HEK293 (cell line): ENCODE data around the gene RPS15.

Experiments used
- CTCF ChIA-PET: fragments of 350-600 bp; formaldehyde crosslinking; extraction: SDS; loops from one replicate; lab custom pipeline; 2021; ENCODE audit warnings: antibody characterized with exemption; lab: Yijun Ruan, JAX
- POLR2A ChIA-PET: fragments of 300-600 bp; formaldehyde crosslinking; extraction: SDS; loops from one replicate; lab custom pipeline; 2020; ENCODE audit warnings: antibody characterized with exemption, inconsistent platforms; lab: Yijun Ruan, JAX
- H3K27ac ChIP-seq: fragments of 200-500 bp; sonication (Bioruptor generic); 2 replicates; pipeline ENCODE4 v1.5.1; 2014; ENCODE audit warnings: low read depth, low read length, control low read depth, inconsistent platforms; ENCODE audit errors: extremely low read depth
- H3K36me3 ChIP-seq, 2 experiments: fragments of 200-500 bp in 1 of 2; sonication (Bioruptor generic) in 1 of 2; 1 replicate in 1 of 2; 2 replicates in 1 of 2; pipeline ENCODE4 v1.5.1; 2014 to 2017; ENCODE audit warnings: inconsistent platforms in 2 of 2, low read length in 2 of 2; ENCODE audit not compliant: control insufficient read depth in 2 of 2, insufficient read depth in 1 of 2
- H3K4me1 ChIP-seq: fragments of 200-500 bp; sonication (Bioruptor generic); 2 replicates; pipeline ENCODE4 v1.5.1; 2014; ENCODE audit warnings: mild to moderate bottlenecking, low read length, inconsistent platforms; ENCODE audit not compliant: control insufficient read depth, insufficient read depth
- H3K4me3 ChIP-seq: 2 replicates; pipeline ENCODE4 v1.5.1; 2011; ENCODE audit warnings: low read depth, mild to moderate bottlenecking, control low read depth, low read length, moderate library complexity
- H3K9me3 ChIP-seq: fragments of 200-500 bp; sonication (Bioruptor generic); 2 replicates; pipeline ENCODE4 v1.5.1; 2014; ENCODE audit warnings: low read depth, low read length, inconsistent platforms; ENCODE audit not compliant: control insufficient read depth, insufficient read depth
- BCL11B ChIP-seq: fragments of 450-650 bp; formaldehyde crosslinking; IDR thresholded peaks from 2 replicates; pipeline ENCODE4 v1.5.1; 2016; ENCODE audit warnings: low read depth, missing biosample characterization, missing genetic modification characterization
- FEZF1 ChIP-seq: fragments of 450-650 bp; formaldehyde crosslinking; IDR thresholded peaks from 2 replicates; pipeline ENCODE4 v1.5.1; 2016; ENCODE audit warnings: missing biosample characterization, missing genetic modification characterization
- SP7 ChIP-seq: fragments of 450-650 bp; formaldehyde crosslinking; IDR thresholded peaks from 2 replicates; pipeline ENCODE4 v1.5.1; 2016; ENCODE audit warnings: missing biosample characterization, missing genetic modification characterization
- ZBTB21 ChIP-seq: fragments of 450-650 bp; formaldehyde crosslinking; IDR thresholded peaks from 2 replicates; pipeline ENCODE4 v1.5.1; 2017; ENCODE audit warnings: missing biosample characterization, missing genetic modification characterization
- ZIC2 ChIP-seq: fragments of 450-650 bp; formaldehyde crosslinking; IDR thresholded peaks from 2 replicates; pipeline ENCODE4 v1.5.1; 2016; ENCODE audit warnings: missing biosample characterization, missing genetic modification characterization
- ZNF155 ChIP-seq: fragments of 450-650 bp; formaldehyde crosslinking; IDR thresholded peaks from 2 replicates; pipeline ENCODE4 v1.5.1; 2016; ENCODE audit warnings: missing biosample characterization, missing genetic modification characterization
- ZNF24 ChIP-seq: fragments of 450-650 bp; formaldehyde crosslinking; IDR thresholded peaks from 2 replicates; pipeline ENCODE4 v1.5.1; 2016; ENCODE audit warnings: missing biosample characterization, missing genetic modification characterization
- ZNF292 ChIP-seq: fragments of 450-650 bp; formaldehyde crosslinking; IDR thresholded peaks from 2 replicates; pipeline ENCODE4 v1.5.1; 2016; ENCODE audit warnings: low read depth, missing biosample characterization, missing genetic modification characterization, borderline replicate concordance
- ZNF501 ChIP-seq: fragments of 450-650 bp; formaldehyde crosslinking; IDR thresholded peaks from 2 replicates; pipeline ENCODE4 v1.5.1; 2016; ENCODE audit warnings: missing biosample characterization, missing genetic modification characterization
- ZNF626 ChIP-seq: fragments of 450-650 bp; sonication (Bioruptor Pico); formaldehyde crosslinking; IDR thresholded peaks from 2 replicates; pipeline ENCODE4 v1.5.1; 2018; ENCODE audit warnings: missing biosample characterization, missing genetic modification characterization, inconsistent platforms
- ZNF747 ChIP-seq: fragments of 450-650 bp; formaldehyde crosslinking; IDR thresholded peaks from 2 replicates; pipeline ENCODE4 v1.5.1; 2016; ENCODE audit warnings: missing biosample characterization, missing genetic modification characterization
- TF ChIP-seq, protein P1 (sequence below): fragments of 450-650 bp; formaldehyde crosslinking; IDR thresholded peaks from 2 replicates; pipeline ENCODE4 v1.5.1; 2016; ENCODE audit warnings: missing biosample characterization, missing genetic modification characterization
- TF ChIP-seq, protein P2 (sequence below): fragments of 450-650 bp; formaldehyde crosslinking; IDR thresholded peaks from 2 replicates; pipeline ENCODE4 v1.5.1; 2017; ENCODE audit warnings: missing biosample characterization, missing genetic modification characterization
- TF ChIP-seq, protein P3 (sequence below): fragments of 450-650 bp; formaldehyde crosslinking; IDR thresholded peaks from 2 replicates; pipeline ENCODE4 v1.5.1; 2016; ENCODE audit warnings: missing biosample characterization, missing genetic modification characterization
- TF ChIP-seq, protein P4 (sequence below): fragments of 450-650 bp; formaldehyde crosslinking; conservative IDR thresholded peaks from 2 replicates; pipeline ENCODE4 v1.5.1; 2016; ENCODE audit warnings: low read depth, missing biosample characterization, missing genetic modification characterization
- TF ChIP-seq, protein P5 (sequence below): fragments of 450-650 bp; formaldehyde crosslinking; IDR thresholded peaks from 2 replicates; pipeline ENCODE4 v1.5.1; 2016; ENCODE audit warnings: missing biosample characterization, missing genetic modification characterization

Gene RPS15

DNA sequence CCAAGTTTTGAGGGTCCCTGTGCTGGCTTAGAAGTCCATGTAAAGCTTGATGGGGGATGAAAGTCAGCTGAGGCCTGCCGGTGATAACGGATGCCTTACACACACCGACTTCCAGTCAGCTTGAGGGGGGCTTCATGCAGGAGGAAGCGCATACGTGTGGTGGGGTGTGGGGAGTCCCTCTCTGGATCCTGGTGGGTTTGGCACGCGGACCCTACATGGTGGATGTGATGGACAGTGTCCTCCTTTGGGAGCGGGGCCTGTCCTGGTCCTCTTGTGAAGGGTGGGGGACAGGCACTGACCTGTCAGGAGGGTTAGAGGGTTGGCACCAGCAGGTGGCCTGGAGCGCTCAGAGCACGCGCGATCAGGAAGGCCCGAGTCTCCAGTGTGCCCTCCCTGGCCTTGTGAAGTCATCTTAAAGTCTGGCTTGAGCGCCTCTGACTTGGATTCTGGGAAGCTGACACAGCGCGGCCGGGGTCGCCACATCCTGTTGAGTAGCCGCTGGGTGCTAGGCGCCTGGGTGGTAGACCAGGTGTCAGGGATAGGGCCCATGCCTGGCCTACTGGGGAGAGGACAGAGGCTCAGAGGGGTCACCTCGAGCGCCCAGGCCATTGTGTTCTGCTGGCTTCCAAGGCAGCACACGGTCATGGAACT is 27.9 kb upstream of the RPS15 start (continued):
- TF ChIP-seq, protein P1, sequence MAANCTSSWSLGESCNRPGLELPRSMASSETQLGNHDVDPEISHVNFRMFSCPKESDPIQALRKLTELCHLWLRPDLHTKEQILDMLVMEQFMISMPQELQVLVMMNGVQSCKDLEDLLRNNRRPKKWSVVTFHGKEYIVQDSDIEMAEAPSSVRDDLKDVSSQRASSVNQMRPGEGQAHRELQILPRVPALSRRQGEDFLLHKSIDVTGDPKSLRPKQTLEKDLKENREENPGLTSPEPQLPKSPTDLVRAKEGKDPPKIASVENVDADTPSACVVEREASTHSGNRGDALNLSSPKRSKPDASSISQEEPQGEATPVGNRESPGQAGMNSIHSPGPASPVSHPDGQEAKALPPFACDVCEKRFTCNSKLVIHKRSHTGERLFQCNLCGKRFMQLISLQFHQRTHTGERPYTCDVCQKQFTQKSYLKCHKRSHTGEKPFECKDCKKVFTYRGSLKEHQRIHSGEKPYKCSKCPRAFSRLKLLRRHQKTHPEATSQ (tag by site-specific recombination) = no peak

DNA sequence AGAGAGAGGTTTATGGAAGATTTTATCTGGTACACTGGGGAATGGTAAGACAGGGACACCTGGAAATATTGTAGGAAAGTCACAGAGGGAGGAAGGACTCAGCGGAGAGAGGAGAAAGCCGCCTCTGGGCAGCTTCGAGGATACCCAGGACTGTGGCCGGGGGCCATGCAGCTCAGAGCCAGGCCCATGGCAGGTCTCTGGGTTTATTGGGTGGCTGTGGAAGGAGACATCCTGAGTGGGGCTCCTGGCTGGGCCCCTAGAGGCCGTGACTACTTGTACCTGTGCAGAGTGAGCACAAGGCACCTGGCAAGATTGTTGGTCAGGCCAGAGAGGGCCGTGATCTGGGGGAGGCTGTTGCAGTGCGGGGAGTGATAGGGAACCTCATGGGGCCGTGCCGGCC is 27.4 kb upstream of the RPS15 start:
- CTCF ChIA-PET = no interaction called here
- Histone ChIP-seq H3K9me3 (no peaks in the 10 kb centered on the region), H3K4me3 (no peak overlapping the region), H3K27ac (peak overlapping the region; percentile 98), H3K36me3 (peaks cover 8 to 51% of the 10 kb centered on the region in 2 experiments; a peak in 2 of 3 replicates), H3K4me1 (peaks cover 18% of the 10 kb centered on the region)
- no peak for TF ChIP-seq ZNF155 (tag by site-specific recombination)
- TF ChIP-seq, protein P2, sequence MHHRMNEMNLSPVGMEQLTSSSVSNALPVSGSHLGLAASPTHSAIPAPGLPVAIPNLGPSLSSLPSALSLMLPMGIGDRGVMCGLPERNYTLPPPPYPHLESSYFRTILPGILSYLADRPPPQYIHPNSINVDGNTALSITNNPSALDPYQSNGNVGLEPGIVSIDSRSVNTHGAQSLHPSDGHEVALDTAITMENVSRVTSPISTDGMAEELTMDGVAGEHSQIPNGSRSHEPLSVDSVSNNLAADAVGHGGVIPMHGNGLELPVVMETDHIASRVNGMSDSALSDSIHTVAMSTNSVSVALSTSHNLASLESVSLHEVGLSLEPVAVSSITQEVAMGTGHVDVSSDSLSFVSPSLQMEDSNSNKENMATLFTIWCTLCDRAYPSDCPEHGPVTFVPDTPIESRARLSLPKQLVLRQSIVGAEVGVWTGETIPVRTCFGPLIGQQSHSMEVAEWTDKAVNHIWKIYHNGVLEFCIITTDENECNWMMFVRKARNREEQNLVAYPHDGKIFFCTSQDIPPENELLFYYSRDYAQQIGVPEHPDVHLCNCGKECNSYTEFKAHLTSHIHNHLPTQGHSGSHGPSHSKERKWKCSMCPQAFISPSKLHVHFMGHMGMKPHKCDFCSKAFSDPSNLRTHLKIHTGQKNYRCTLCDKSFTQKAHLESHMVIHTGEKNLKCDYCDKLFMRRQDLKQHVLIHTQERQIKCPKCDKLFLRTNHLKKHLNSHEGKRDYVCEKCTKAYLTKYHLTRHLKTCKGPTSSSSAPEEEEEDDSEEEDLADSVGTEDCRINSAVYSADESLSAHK = peak; percentile 48; the same call in 1 of the 2 replicates
- TF ChIP-seq, protein P3, sequence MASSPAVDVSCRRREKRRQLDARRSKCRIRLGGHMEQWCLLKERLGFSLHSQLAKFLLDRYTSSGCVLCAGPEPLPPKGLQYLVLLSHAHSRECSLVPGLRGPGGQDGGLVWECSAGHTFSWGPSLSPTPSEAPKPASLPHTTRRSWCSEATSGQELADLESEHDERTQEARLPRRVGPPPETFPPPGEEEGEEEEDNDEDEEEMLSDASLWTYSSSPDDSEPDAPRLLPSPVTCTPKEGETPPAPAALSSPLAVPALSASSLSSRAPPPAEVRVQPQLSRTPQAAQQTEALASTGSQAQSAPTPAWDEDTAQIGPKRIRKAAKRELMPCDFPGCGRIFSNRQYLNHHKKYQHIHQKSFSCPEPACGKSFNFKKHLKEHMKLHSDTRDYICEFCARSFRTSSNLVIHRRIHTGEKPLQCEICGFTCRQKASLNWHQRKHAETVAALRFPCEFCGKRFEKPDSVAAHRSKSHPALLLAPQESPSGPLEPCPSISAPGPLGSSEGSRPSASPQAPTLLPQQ (tag by site-specific recombination) = 0 out of 2 replicates have a peak, but pooled peaks have one; percentile 5
- TF ChIP-seq, protein P4, sequence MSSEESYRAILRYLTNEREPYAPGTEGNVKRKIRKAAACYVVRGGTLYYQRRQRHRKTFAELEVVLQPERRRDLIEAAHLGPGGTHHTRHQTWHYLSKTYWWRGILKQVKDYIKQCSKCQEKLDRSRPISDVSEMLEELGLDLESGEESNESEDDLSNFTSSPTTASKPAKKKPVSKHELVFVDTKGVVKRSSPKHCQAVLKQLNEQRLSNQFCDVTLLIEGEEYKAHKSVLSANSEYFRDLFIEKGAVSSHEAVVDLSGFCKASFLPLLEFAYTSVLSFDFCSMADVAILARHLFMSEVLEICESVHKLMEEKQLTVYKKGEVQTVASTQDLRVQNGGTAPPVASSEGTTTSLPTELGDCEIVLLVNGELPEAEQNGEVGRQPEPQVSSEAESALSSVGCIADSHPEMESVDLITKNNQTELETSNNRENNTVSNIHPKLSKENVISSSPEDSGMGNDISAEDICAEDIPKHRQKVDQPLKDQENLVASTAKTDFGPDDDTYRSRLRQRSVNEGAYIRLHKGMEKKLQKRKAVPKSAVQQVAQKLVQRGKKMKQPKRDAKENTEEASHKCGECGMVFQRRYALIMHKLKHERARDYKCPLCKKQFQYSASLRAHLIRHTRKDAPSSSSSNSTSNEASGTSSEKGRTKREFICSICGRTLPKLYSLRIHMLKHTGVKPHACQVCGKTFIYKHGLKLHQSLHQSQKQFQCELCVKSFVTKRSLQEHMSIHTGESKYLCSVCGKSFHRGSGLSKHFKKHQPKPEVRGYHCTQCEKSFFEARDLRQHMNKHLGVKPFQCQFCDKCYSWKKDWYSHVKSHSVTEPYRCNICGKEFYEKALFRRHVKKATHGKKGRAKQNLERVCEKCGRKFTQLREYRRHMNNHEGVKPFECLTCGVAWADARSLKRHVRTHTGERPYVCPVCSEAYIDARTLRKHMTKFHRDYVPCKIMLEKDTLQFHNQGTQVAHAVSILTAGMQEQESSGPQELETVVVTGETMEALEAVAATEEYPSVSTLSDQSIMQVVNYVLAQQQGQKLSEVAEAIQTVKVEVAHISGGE (tag by site-specific recombination) = peak; percentile 79
- TF ChIP-seq, all 188 proteins: peak for 3
- POLR2A ChIA-PET = no interaction called here

DNA sequence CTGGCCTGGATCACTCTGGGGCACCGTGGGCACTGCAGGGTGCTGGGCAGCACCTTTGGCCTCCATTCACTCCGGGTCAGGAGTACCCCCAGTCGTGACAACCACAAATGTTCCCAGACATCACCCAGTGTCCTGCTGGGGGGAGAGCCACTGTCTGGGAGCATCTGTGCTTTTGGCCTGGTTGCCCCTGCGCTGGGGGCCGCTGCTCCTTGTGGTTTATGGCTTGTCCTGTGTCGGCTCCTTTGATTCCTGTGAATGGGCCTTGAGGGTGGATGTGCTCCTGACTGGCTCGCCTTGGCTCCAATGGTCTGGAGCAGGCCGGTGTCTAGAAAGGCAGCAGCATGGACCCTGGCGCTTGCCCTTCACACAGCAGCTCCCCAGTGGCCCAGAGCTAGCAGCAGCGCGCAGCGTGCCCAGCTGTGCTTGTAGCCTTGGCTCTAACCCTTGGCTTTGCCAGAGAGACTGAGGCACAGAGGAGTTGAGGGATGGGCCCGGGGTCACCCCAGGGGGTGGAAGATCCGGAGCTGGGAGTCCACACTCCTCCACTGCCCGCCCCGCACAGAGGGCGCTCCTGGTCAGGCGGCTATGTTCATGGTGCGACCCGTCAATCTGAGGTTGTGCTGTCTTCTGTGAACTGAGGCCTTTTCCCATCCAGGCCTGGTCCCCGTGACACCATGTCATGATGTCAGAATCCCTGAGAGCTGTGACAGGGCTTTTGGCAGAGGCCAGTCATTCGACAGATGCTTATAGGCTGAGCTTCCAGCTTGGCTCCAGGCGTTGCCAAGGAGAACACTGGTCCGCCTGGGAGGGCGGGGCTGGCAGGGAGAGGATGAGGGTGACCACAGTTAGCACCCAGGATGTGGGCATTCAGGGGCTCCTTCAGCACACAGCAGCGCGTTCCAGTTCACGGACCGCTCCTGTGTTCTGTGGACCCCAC is 26.7 kb upstream of the RPS15 start:
- H3K9me3 ChIP-seq = no peaks in the 10 kb centered on the region
- peaks cover 8 to 58% of the 10 kb centered on the region in 2 experiments; a peak in 2 of 3 replicates for H3K36me3 ChIP-seq
- H3K4me3 ChIP-seq = no peak overlapping the region
- H3K4me1 ChIP-seq = peaks cover 25% of the 10 kb centered on the region
- ChIA-PET CTCF (no interaction called here), POLR2A (interaction anchor here (0.9 kb wide), 1 partner anchor 143 kb away, joined by 3 read pairs; the partner anchor contains the start of gene CIRBP)
- peak overlapping the region; percentile 8; the same call in 1 of the 2 replicates for H3K27ac ChIP-seq
- TF ChIP-seq ZNF626 (tag by site-specific recombination) (no peak), ZNF24 (tag by site-specific recombination) (no peak), ZIC2 (tag by site-specific recombination) (0 out of 2 replicates have a peak, but pooled peaks have one; percentile 16), ZNF501 (tag by site-specific recombination) (no peak), FEZF1 (tag by site-specific recombination) (no peak), BCL11B (tag by site-specific recombination) (0 out of 2 replicates have a peak, but pooled peaks have one; percentile 39), ZNF292 (no peak), ZNF747 (tag by site-specific recombination) (no peak), ZBTB21 (tag by site-specific recombination) (peak; percentile 79), SP7 (tag by site-specific recombination) (0 out of 2 replicates have a peak, but pooled peaks have one; percentile 10)
- TF ChIP-seq, protein P5, sequence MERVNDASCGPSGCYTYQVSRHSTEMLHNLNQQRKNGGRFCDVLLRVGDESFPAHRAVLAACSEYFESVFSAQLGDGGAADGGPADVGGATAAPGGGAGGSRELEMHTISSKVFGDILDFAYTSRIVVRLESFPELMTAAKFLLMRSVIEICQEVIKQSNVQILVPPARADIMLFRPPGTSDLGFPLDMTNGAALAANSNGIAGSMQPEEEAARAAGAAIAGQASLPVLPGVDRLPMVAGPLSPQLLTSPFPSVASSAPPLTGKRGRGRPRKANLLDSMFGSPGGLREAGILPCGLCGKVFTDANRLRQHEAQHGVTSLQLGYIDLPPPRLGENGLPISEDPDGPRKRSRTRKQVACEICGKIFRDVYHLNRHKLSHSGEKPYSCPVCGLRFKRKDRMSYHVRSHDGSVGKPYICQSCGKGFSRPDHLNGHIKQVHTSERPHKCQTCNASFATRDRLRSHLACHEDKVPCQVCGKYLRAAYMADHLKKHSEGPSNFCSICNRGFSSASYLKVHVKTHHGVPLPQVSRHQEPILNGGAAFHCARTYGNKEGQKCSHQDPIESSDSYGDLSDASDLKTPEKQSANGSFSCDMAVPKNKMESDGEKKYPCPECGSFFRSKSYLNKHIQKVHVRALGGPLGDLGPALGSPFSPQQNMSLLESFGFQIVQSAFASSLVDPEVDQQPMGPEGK (tag by site-specific recombination) = peak; percentile 44
- TF ChIP-seq, protein P3 (tag by site-specific recombination) = peak; percentile 68
